SK-N-MC (cell line): ENCODE measurements around the gene ADAMTS7.
"Not testable (repeated sequence)": the region's sequence is repeated elsewhere in the genome, so short reads cannot be mapped to it uniquely, and the experiment has no call there.

Experiments
- DNase-seq: peaks from one replicate; pipeline ENCODE4 v3.0.0-alpha.2; 2011; ENCODE audit warnings: low read depth, low spot score
- H3K27ac ChIP-seq: fragments of 200-600 bp; sonication (generic); 2 replicates; pipeline ENCODE4 v1.5.1; 2016; ENCODE audit warnings: mixed run types
- H3K36me3 ChIP-seq: fragments of 200-600 bp; sonication (generic); 2 replicates; pipeline ENCODE4 v1.6.1; 2017; ENCODE audit warnings: antibody characterized with exemption, low read length, mixed read lengths; ENCODE audit not compliant: insufficient read depth
- H3K4me3 ChIP-seq: fragments of 200-600 bp; sonication (generic); 2 replicates; pipeline ENCODE4 v1.5.1; 2016
- H3K9ac ChIP-seq: fragments of 200-600 bp; sonication (generic); 2 replicates; pipeline ENCODE4 v1.8.0; 2017; ENCODE audit warnings: mixed run types, mixed read lengths; ENCODE audit not compliant: insufficient read length
- H3K9me3 ChIP-seq: fragments of 200-600 bp; sonication (generic); 2 replicates; pipeline ENCODE4 v1.6.1; 2017; ENCODE audit warnings: low read depth, mild to moderate bottlenecking, antibody characterized with exemption, low read length, moderate library complexity, mixed read lengths
- EZH2 ChIP-seq: fragments of 200-600 bp; sonication (generic); IDR thresholded peaks from one replicate; pipeline ENCODE4 v1.6.1; 2017; ENCODE audit warnings: antibody characterized with exemption
- FOXP2 ChIP-seq: optimal IDR thresholded peaks from 2 replicates; pipeline ENCODE3; 2011; ENCODE audit warnings: mild to moderate bottlenecking, moderate library complexity; ENCODE audit not compliant: insufficient read depth; ENCODE audit errors: extremely low read length, control extremely low read depth
- POLR2AphosphoS5 ChIP-seq: IDR thresholded peaks from 2 replicates; pipeline ENCODE4 v1.6.1; 2012; ENCODE audit warnings: mild to moderate bottlenecking, low read depth, low read length, borderline replicate concordance

ADAMTS7 gene

DNA sequence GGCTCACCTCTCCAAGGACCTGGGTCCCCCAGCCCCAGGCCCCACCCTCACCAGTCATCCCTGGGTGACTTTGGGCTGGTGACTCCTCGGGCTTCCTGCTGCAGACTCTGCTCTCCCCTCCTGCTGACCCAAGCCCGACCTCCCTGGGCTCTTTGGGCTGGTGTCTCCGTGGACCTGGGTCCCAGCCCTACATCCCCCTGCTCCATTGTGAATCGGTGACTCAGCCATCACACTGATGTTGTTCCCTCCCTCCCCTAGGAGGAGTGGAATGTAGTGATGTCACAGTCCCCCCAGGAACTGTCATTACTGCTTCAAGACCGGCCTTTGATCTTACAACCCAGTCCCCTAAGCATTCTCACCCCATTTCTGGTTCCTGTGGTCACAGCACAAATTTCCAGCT, 83.7 kb downstream of the ADAMTS7 start:
- H3K4me3 ChIP-seq: no peak overlapping the region
- H3K27ac ChIP-seq: no peak overlapping the region
- TF ChIP-seq FOXP2: no peak
- no peaks in the 10 kb centered on the region for H3K9me3 ChIP-seq
- no peaks in the 10 kb centered on the region for H3K36me3 ChIP-seq
- no peak overlapping the region for H3K9ac ChIP-seq
- no peak for DNase-seq

DNA sequence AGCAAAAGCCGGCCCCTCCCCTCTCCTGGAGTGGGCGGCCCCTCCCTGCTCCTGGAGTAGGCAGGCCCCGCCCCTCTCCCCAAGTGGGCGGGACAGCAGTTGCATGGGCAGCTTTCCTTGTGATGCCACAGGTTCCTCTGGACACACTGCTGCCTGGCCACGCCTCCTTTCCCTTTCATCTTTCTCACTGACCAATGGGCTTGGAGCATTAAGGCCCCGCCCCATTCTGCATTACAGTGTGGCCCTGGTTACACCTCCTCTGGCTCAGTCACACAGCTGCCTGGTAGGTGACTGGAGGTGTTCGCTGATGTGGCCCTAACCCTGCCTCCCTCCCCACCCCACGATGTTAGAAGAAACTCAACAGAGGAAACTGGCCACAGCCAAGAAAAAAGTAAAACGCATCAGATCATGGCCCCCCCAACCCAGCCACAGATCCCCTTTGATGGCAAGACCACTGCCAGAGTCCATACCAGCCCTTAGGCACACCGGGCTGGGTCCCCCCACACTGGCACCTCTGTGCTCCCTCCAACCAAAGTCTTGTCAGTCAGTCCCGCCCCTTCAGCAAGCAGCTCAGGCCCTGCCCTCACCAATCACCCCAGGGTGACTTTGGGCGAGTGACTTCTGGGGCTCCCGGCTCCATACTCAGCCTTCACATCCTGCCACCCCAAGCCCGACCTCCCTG, 84.3 kb downstream of the ADAMTS7 start:
- DNase-seq: no peak
- H3K9ac ChIP-seq: no peak overlapping the region

DNA sequence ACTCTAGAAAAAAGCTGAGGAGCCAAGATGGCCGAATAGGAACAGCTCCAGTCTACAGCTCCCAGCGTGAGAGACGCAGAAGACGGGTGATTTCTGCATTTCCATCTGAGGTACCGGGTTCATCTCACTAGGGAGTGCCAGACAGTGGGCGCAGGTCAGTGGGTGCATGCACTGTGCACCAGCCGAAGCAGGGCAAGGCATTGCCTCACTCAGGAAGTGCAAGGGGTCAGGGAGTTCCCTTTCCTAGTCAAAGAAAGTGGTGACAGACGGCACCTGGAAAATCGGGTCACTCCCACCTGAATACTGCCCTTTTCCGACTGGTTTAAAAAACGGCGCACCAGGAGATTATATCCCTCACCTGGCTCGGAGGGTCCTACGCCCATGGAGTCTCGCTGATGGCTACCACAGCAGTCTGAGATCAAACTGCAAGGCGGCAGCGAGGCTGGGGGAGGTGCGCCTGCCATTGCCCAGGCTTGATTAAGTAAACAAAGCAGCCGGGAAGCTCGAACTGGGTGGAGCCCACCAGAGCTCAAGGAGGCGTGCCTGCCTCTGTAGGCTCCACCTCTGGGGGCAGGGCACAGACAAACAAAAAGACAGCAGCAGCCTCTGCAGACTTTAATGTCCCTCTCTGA, 91.3 kb downstream of the ADAMTS7 start:
- H3K9me3 ChIP-seq, H3K27ac ChIP-seq, DNase-seq, H3K36me3 ChIP-seq, H3K9ac ChIP-seq, H3K4me3 ChIP-seq: not testable (repeated sequence)

More for the DNA sequence above, 84.3 kb downstream of the ADAMTS7 start:
- H3K36me3 ChIP-seq: no peaks in the 10 kb centered on the region
- H3K4me3 ChIP-seq: no peak overlapping the region
- no peak overlapping the region for H3K27ac ChIP-seq
- TF ChIP-seq EZH2 (no peak), FOXP2 (no peak), POLR2AphosphoS5 (no peak)
- H3K9me3 ChIP-seq: no peaks in the 10 kb centered on the region

DNA sequence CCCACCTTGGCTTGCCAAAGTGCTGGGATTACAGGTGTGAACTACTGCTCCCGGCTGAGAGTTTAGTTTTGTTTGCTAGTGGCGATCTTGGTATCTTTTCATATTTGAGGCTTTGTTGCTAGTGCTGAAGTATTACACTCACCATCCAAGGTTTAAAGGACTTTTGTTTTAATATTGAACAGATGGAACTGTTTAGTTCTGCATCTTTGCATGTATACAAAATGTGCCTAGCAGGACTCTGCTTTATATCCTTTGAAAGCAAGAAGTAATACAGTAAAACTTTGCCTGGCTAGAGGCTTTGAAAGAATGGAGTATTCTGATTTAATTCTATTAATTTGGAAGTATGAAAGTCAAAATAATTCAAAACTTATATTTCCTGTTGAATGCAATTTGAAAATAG, 92.4 kb downstream of the ADAMTS7 start:
- no peaks in the 10 kb centered on the region for H3K36me3 ChIP-seq
- no peak overlapping the region for H3K4me3 ChIP-seq
- H3K9ac ChIP-seq: no peak overlapping the region
- H3K9me3 ChIP-seq: no peaks in the 10 kb centered on the region
- H3K27ac ChIP-seq: no peak overlapping the region
- no peak for TF ChIP-seq POLR2AphosphoS5
- no peak for TF ChIP-seq FOXP2
- TF ChIP-seq EZH2: no peak
- DNase-seq: no peak

DNA sequence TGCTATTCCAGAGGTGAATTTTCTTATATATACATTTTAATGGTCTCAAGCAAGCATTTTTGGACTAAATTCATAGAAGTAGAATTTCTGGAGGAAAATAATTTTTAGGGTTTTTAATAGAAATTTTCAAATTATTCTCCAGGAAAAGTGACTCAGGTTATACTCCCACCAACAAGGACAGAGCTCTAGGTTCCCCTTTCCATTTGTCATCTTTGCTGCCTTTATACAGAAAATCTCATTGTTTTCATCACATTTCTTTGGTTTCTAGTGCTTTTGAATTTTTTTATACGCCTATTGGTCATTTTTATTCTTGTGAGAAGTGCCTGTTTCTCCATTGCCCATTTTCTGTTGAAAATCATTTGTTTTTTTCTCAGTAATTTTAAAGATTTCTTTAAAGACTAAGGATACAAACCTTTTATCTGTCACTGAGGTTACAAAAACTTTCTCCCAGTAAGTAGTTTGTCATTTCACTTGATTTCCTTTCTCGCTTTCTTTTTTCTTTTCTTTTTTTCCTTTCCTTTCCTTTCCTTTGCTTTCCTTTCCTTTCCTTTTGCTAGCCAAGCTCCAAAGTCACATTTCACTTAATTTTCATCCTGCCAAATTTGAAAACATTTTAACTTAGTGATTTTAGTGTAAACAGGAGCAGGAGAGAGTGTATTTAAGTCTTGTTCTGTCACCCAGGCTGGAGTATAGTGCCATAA, 93.2 kb downstream of the ADAMTS7 start:
- H3K4me3 ChIP-seq: no peak overlapping the region
- no peaks in the 10 kb centered on the region for H3K36me3 ChIP-seq
- H3K9me3 ChIP-seq: no peaks in the 10 kb centered on the region
- no peak overlapping the region for H3K27ac ChIP-seq
- no peak for TF ChIP-seq POLR2AphosphoS5
- no peak for TF ChIP-seq EZH2
- DNase-seq: no peak
- H3K9ac ChIP-seq: no peak overlapping the region

DNA sequence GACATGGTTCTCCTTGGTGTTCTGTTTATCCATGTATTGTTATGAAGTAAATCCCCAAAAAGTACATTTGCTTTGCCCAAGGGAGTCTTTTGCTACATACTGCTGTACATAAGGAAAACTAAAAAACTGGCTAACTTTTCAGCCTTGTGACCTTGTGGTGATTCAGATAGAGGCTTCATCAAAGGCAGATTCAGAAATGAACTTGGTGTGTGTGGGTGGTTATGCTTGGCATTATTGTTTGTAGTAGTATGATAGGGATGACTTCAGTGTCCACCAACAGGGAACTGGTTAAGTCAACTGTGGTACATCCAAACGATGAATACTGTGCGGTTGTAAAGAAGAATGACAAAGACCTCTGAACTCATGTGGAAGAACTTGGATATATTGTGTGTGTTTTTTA, 94.6 kb downstream of the ADAMTS7 start:
- TF ChIP-seq EZH2 (no peak), FOXP2 (no peak), POLR2AphosphoS5 (no peak)
- Histone ChIP-seq H3K4me3 (no peak overlapping the region), H3K9ac (no peak overlapping the region), H3K9me3 (no peaks in the 10 kb centered on the region), H3K36me3 (no peaks in the 10 kb centered on the region), H3K27ac (no peak overlapping the region)
- no peak for DNase-seq

DNA sequence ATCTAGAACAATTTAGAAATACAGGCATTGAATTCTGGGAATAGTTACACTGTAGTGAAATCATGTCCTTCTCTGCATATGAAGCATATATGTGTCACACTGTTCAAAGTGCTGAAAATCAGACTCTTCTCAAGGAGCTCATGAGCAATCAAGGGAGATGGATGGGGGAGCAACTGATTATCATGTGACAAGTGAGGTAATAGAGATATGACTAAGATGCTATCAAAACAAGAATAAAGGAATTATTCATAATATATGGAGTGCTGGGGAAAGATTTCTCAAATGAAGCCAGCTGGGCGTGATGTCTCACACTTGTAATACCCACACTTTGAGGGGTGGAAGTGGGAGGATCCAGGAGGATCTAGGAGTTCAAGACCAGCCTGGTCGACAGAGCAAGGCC, 95.3 kb downstream of the ADAMTS7 start:
- no peak overlapping the region for H3K9ac ChIP-seq
- no peak overlapping the region for H3K27ac ChIP-seq
- H3K36me3 ChIP-seq: no peaks in the 10 kb centered on the region
- DNase-seq: no peak
- no peak for TF ChIP-seq POLR2AphosphoS5
- TF ChIP-seq EZH2: no peak
- no peak for TF ChIP-seq FOXP2
- no peak overlapping the region for H3K4me3 ChIP-seq
- no peaks in the 10 kb centered on the region for H3K9me3 ChIP-seq

DNA sequence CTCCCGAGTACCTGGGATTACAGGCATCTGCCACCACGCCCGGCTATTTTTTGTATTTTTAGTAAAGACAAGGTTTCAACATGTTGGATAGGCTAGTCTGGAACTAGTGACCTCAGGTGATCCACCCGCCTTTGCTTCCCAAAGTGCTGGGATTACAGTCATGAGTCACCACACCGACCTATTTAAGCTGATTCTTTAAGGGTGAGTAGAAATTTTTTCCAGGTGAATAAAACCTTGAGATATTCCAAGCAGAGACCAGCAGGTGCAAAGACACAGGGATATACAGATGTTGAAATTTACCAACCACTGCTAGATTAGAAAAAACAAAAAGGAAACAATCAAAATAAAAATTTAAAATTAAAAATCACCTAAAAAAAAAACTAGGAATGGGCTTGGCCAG, 95.8 kb downstream of the ADAMTS7 start:
- H3K4me3 ChIP-seq: no peak overlapping the region
- no peak overlapping the region for H3K9ac ChIP-seq
- TF ChIP-seq EZH2: no peak
- TF ChIP-seq FOXP2: no peak
- no peak for TF ChIP-seq POLR2AphosphoS5
- H3K27ac ChIP-seq: no peak overlapping the region
- no peaks in the 10 kb centered on the region for H3K36me3 ChIP-seq
- H3K9me3 ChIP-seq: no peaks in the 10 kb centered on the region
- DNase-seq: no peak

DNA sequence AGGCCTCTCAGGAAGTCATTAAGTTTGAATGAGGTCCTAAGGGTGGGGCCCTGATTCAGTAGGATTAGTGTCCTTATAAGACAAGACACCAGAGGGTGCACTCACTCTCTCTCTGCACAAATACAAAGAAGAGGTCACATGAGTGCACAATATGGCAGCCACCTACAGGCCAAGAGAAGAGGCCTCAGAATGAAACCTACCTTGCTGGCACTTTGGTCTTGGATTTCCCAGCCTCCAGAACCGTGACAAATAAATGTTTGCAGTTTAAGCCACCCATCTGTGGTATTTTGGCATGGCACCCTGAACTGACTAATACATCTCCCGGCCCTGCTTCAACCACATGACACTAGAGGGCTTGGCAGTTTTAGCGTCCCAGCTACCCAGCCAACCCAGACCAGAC, 96.4 kb downstream of the ADAMTS7 start:
- TF ChIP-seq FOXP2 (no peak), POLR2AphosphoS5 (no peak), EZH2 (no peak)
- no peak overlapping the region for H3K9ac ChIP-seq
- no peak for DNase-seq
- no peak overlapping the region for H3K4me3 ChIP-seq
- no peak overlapping the region for H3K27ac ChIP-seq
- H3K36me3 ChIP-seq: no peaks in the 10 kb centered on the region
- no peaks in the 10 kb centered on the region for H3K9me3 ChIP-seq
